Suppressor macrophage (primary cell): ENCODE results near the gene CFAP53.
"Not testable (repeated sequence)": the region's sequence is repeated elsewhere in the genome, so short reads cannot be mapped to it uniquely, and the experiment has no call there.

Experiments used
- DNase-seq, 4 experiments: peaks; one replicate each; pipeline ENCODE4 v3.0.0-alpha.2; 2020 to 2022
- total RNA-seq, 17 experiments: gene quantifications; one replicate each; lab custom pipeline; 2026; ENCODE audit warnings: mixed read lengths in 6 of 17, inconsistent platforms in 3 of 17; lab: John Stamatoyannopoulos, UW

The CFAP53 gene
- total RNA-seq, result 0 to 1.3 (median 0.25) reads per million in 17 experiments

- peak; percentile 90 to 96 (median 96) for DNase-seq
These were observed at the start of gene CFAP53 for GRCh38 chr18:50266248-50266704. CFAP53 (minus strand) TSS chr18:50266495; CDS start chr18:50266404, 91 bp downstream.

- DNase-seq, result no peak
These were observed 49.0 kb upstream of the CFAP53 start for GRCh38 chr18:50315100-50315871.

- no peak for DNase-seq
These were observed 47.7 kb upstream of the CFAP53 start for GRCh38 chr18:50313873-50314460.

GRCh38 chr18:50313031-50313607 is 46.8 kb upstream of the CFAP53 start:
- peak in 3 of 4 experiments; percentile 33 to 43 (median 41) for DNase-seq

- no peak for DNase-seq
These were observed 46.2 kb upstream of the CFAP53 start for GRCh38 chr18:50312296-50313030.

GRCh38 chr18:50311650-50312049 is 45.4 kb upstream of the CFAP53 start:
- peak in 3 of 4 experiments; percentile 12 to 20 (median 19) for DNase-seq

- DNase-seq, result no peak
These were observed 43.8 kb upstream of the CFAP53 start for GRCh38 chr18:50310080-50310479.

GRCh38 chr18:50308851-50309250 is 42.6 kb upstream of the CFAP53 start:
- not testable (repeated sequence) for DNase-seq

GRCh38 chr18:50307738-50308470 is 41.6 kb upstream of the CFAP53 start:
- DNase-seq, result peak; percentile 95 to 99 (median 98)

GRCh38 chr18:50307400-50307737 is 41.1 kb upstream of the CFAP53 start:
- no peak for DNase-seq

- no peak for DNase-seq
These were observed 40.6 kb upstream of the CFAP53 start for GRCh38 chr18:50306944-50307343.

- DNase-seq, result no peak
These were observed 34.8 kb upstream of the CFAP53 start for GRCh38 chr18:50301074-50301473.

GRCh38 chr18:50299626-50300388 is 33.5 kb upstream of the CFAP53 start:
- no peak for DNase-seq

- no peak for DNase-seq
These were observed 32.4 kb upstream of the CFAP53 start for GRCh38 chr18:50298443-50299284.

- peak; percentile 91 to 95 (median 94) for DNase-seq
These were observed 31.5 kb upstream of the CFAP53 start for GRCh38 chr18:50297621-50298442.

GRCh38 chr18:50293039-50293438 is 26.7 kb upstream of the CFAP53 start:
- DNase-seq, result no peak

- peak; percentile 52 to 64 (median 62) for DNase-seq
These were observed 22.8 kb upstream of the CFAP53 start for GRCh38 chr18:50289108-50289443.

GRCh38 chr18:50288348-50289107 is 22.2 kb upstream of the CFAP53 start:
- not testable (repeated sequence) for DNase-seq
